NB4 (cell line): ENCODE measurements around the gene PRELID3B.

Source experiments
- DNase-seq: peaks from one replicate; pipeline ENCODE4 v3.0.0; 2010; ENCODE audit warnings: low read depth
- H3K4me3 ChIP-seq: one replicate; pipeline ENCODE4 v1.5.1; 2011; ENCODE audit warnings: mild to moderate bottlenecking, low read depth, low read length, moderate library complexity
- CTCF ChIP-seq: IDR thresholded peaks from one replicate; pipeline ENCODE4 v1.5.1; 2012; ENCODE audit warnings: low read depth, low read length
- MYC ChIP-seq: IDR thresholded peaks from 2 replicates; pipeline ENCODE4 v1.6.1; 2011; ENCODE audit warnings: low read depth, low read length
- POLR2A ChIP-seq: IDR thresholded peaks from 2 replicates; pipeline ENCODE4 v1.6.1; 2011; ENCODE audit warnings: mild to moderate bottlenecking; ENCODE audit not compliant: insufficient read length; ENCODE audit errors: extremely low read depth
- TF ChIP-seq, protein P1 (sequence below): IDR thresholded peaks from 2 replicates; pipeline ENCODE4 v1.6.1; 2011; ENCODE audit warnings: low read depth, low read length

Gene PRELID3B

DNA sequence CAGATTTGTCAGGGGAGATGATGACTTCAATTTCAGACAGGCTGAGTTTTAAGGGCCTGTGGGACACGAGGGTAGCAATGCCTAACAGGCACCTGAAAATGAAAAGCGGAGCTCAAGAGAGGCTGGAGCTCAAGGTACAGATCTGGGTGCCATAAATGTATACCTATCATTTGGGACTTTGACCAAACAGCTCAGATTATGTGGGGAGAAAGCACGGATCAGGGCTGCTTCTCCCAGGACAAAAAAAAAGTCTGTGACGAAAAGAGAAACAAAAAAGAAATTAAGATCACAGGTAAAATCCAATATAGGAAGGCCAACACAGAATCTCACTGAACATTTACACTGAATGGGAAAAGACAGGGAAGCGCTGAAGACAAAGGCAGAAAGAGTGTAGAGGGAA is 1.9 kb downstream of the PRELID3B start:
- TF ChIP-seq MYC = no peak
- no peak for TF ChIP-seq POLR2A
- TF ChIP-seq, protein P1, sequence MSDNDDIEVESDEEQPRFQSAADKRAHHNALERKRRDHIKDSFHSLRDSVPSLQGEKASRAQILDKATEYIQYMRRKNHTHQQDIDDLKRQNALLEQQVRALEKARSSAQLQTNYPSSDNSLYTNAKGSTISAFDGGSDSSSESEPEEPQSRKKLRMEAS = no peak
- no peak for TF ChIP-seq CTCF
- H3K4me3 ChIP-seq = peak overlapping the region; percentile 95
- no peak for DNase-seq

DNA sequence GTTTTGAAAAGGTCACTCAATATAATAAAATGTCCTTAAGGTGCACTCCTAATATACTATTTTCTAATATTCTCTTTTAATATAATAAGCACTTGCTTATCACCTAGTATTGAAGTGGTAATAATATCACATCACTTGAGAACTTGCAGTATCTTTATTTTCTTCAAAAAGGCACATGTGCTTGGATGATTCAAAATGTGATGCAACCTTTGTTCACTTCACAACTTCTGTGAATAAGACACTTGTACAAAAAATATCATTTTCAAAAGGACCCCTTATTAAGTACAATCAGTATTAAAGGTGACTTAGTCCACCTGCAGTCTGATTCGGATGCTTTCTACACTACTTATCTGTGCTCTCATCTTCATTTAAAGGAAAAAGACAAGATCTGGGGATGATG is 3.4 kb downstream of the PRELID3B start:
- peak overlapping the region; percentile 95 for H3K4me3 ChIP-seq
- TF ChIP-seq, protein P1 = 0 out of 2 replicates have a peak, but pooled peaks have one; percentile 11
- no peak for TF ChIP-seq CTCF
- peak; percentile 19 for DNase-seq

GRCh38 chr20:59037386-59037785 is 5.2 kb downstream of the PRELID3B start:
- DNase-seq = no peak
- no peak for TF ChIP-seq MYC
- TF ChIP-seq, protein P1 = no peak
- TF ChIP-seq CTCF = no peak
- TF ChIP-seq POLR2A = no peak
- no peak overlapping the region for H3K4me3 ChIP-seq

GRCh38 chr20:59035381-59035780 is 7.2 kb downstream of the PRELID3B start:
- TF ChIP-seq, protein P1 = no peak
- TF ChIP-seq MYC (no peak), CTCF (no peak), POLR2A (no peak)
- DNase-seq = no peak
- H3K4me3 ChIP-seq = no peak overlapping the region

DNA sequence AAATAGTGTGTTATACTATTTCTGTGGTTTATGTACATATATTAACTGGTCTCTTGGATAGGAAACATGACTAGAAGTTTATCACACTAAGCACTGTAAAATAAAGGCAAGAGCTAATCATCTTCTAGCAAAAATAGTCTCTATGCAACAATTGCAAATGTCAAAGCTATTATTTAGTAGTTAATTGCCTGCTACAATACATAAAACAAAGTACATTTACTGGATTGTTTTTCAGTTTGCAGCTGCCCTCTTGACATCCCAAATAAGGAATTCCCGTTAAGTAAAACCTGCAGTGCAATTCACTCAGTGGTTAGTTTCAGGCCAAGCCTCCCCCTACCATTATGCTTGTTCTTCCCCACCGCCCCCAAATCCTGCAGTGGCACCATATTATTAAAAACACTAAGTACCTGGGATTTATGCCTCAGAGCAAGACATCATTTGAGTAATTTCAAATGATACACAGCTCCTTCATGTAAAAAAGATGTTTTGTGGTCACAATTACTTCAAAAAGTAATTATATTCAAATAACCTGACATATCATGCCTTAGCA is 8.9 kb downstream of the PRELID3B start:
- no peak overlapping the region for H3K4me3 ChIP-seq
- no peak for TF ChIP-seq CTCF
- no peak for TF ChIP-seq MYC
- no peak for TF ChIP-seq POLR2A
- TF ChIP-seq, protein P1 = no peak

More for the DNA sequence above, 8.9 kb downstream of the PRELID3B start:
- DNase-seq = no peak
